MCF 10A (cell line): ENCODE results near the gene MBLAC2. TPM values are rescaled to one million over a fixed set of nuclear protein-coding genes. Genes with fewer than 3 reads are reported as not detected.

Experiments used
- BruUV-seq: library from RNA; stranded (reverse); fragments of 400-500 nt; replicated peaks from 2 replicates; lab custom pipeline; 2021; lab: Mats Ljungman, UMichigan
- CTCF ChIA-PET: fragments of 300-600 bp; sonication (Branson Sonifier 250); formaldehyde crosslinking; extraction: SDS; loops from one replicate; lab custom pipeline; 2021; ENCODE audit warnings: antibody characterized with exemption, inconsistent platforms; lab: Yijun Ruan, JAX
- POLR2A ChIA-PET: fragments of 300-600, 350-650 bp; sonication (Branson Sonifier 250); formaldehyde crosslinking; extraction: SDS; loops from one replicate; lab custom pipeline; 2020; ENCODE audit warnings: antibody characterized with exemption, inconsistent platforms; lab: Yijun Ruan, JAX
- DNase-seq: peaks from one replicate; pipeline ENCODE4 v3.0.0-alpha.2; 2018; ENCODE audit not compliant: unreplicated experiment
- H3K27ac Mint-ChIP-seq: one replicate; pipeline ENCODE4 v1.8.0; 2022; ENCODE audit warnings: mild to moderate bottlenecking, low read depth, mixed read lengths; ENCODE audit not compliant: unreplicated experiment
- H3K27me3 Mint-ChIP-seq: one replicate; pipeline ENCODE4 v1.8.0; 2022; ENCODE audit warnings: mixed read lengths; ENCODE audit not compliant: insufficient read depth, unreplicated experiment
- H3K36me3 Mint-ChIP-seq: one replicate; pipeline ENCODE4 v1.8.0; 2022; ENCODE audit warnings: mild to moderate bottlenecking, moderate library complexity, mixed read lengths; ENCODE audit not compliant: insufficient read depth, unreplicated experiment
- H3K4me1 Mint-ChIP-seq: one replicate; pipeline ENCODE4 v1.8.0; 2022; ENCODE audit warnings: mixed read lengths; ENCODE audit not compliant: insufficient read depth, unreplicated experiment
- H3K4me3 Mint-ChIP-seq: one replicate; pipeline ENCODE4 v1.8.0; 2022; ENCODE audit warnings: mild to moderate bottlenecking, moderate library complexity, mixed read lengths; ENCODE audit not compliant: unreplicated experiment
- H3K9me3 Mint-ChIP-seq: one replicate; pipeline ENCODE4 v1.8.0; 2022; ENCODE audit warnings: mixed read lengths; ENCODE audit not compliant: unreplicated experiment
- CTCF ChIP-seq: fragments of 200-600 bp; IDR thresholded peaks from one replicate; pipeline ENCODE4 v1.8.0; 2022; ENCODE audit warnings: antibody characterized with exemption, mild to moderate bottlenecking; ENCODE audit not compliant: unreplicated experiment
- intact Hi-C: fragments of 100-400 bp; cut with micrococcal nuclease; formaldehyde crosslinking; loops from 2 replicates; pipeline ENCODE4 v1.14.1; 2022
- total RNA-seq: library from RNA; stranded (reverse); gene quantifications from 2 replicates; pipeline ENCODE4 v1.2.3, GENCODE V29; 2022

The MBLAC2 gene
- total RNA-seq, 1 experiment from 2014 or later, result 9.1 TPM

- H3K4me3 Mint-ChIP-seq, result no peak overlapping the region
- TF ChIP-seq CTCF, result no peak
- peaks cover 9% of the 10 kb centered on the region for H3K4me1 Mint-ChIP-seq
- no peak overlapping the region for H3K27ac Mint-ChIP-seq
- no peak for DNase-seq
- CTCF ChIA-PET, result no interaction called here
- H3K27me3 Mint-ChIP-seq, result no peaks in the 10 kb centered on the region
- POLR2A ChIA-PET, result interaction anchor here (0.8 to 0.9 kb wide), 2 partner anchors 14 to 382 kb away, joined by 3 read pairs; no protein-coding TSS in a partner anchor
- peaks cover 39% of the 10 kb centered on the region for H3K36me3 Mint-ChIP-seq
- BruUV-seq, result no TSS peak
- intact Hi-C loops, result no loop called here
- no peaks in the 10 kb centered on the region for H3K9me3 Mint-ChIP-seq
These were observed 39.9 kb upstream of the MBLAC2 start for GRCh38 chr5:90514520-90514919.

GRCh38 chr5:90510438-90510837 is 35.9 kb upstream of the MBLAC2 start:
- Mint-ChIP-seq H3K27me3 (no peaks in the 10 kb centered on the region), H3K27ac (no peak overlapping the region), H3K36me3 (peaks cover 19% of the 10 kb centered on the region), H3K4me1 (no peaks in the 10 kb centered on the region), H3K9me3 (no peaks in the 10 kb centered on the region), H3K4me3 (no peak overlapping the region)
- no TSS peak for BruUV-seq
- ChIA-PET CTCF (interaction anchor here (0.6 kb wide), 1 partner anchor 351 kb away, joined by 6 read pairs; no protein-coding TSS in a partner anchor), POLR2A (interaction anchor here (1.3 kb wide), 1 partner anchor 17 kb away, joined by 3 read pairs; no protein-coding TSS in a partner anchor)
- intact Hi-C loops, result no loop called here
- DNase-seq, result no peak
- no peak for TF ChIP-seq CTCF

GRCh38 chr5:90506221-90506620 is 31.6 kb upstream of the MBLAC2 start:
- Mint-ChIP-seq H3K36me3 (peaks cover 19% of the 10 kb centered on the region), H3K9me3 (no peaks in the 10 kb centered on the region), H3K27me3 (no peaks in the 10 kb centered on the region), H3K4me1 (no peaks in the 10 kb centered on the region), H3K27ac (no peak overlapping the region), H3K4me3 (no peak overlapping the region)
- intact Hi-C loops, result no loop called here
- ChIA-PET CTCF (no interaction called here), POLR2A (interaction anchor here (0.6 kb wide), 1 partner anchor 24 kb away, joined by 3 read pairs; no protein-coding TSS in a partner anchor)
- TF ChIP-seq CTCF, result no peak
- no peak for DNase-seq
- no TSS peak for BruUV-seq

GRCh38 chr5:90504743-90505142 is 30.2 kb upstream of the MBLAC2 start:
- no TSS peak for BruUV-seq

More at GRCh38 chr5:90504743-90505142, 30.2 kb upstream of the MBLAC2 start:
- TF ChIP-seq CTCF, result no peak
- POLR2A ChIA-PET, result interaction anchor here (1.4 to 1.9 kb wide), 3 partner anchors 19 to 95 kb away, joined by 4 to 7 read pairs (median 4); partner anchors contain the start of genes CETN3 and LYSMD3
- intact Hi-C loops, result no loop called here
- H3K4me3 Mint-ChIP-seq, result no peak overlapping the region
- H3K27me3 Mint-ChIP-seq, result no peaks in the 10 kb centered on the region
- no peak overlapping the region for H3K27ac Mint-ChIP-seq
- no peaks in the 10 kb centered on the region for H3K4me1 Mint-ChIP-seq
- no peak for DNase-seq
- no peaks in the 10 kb centered on the region for H3K9me3 Mint-ChIP-seq
- peaks cover 16% of the 10 kb centered on the region for H3K36me3 Mint-ChIP-seq
- CTCF ChIA-PET, result interaction anchor here (0.6 to 0.7 kb wide), 2 partner anchors 14 to 33 kb away, joined by 3 read pairs; no protein-coding TSS in a partner anchor
